Measurements from ENCODE around the gene LAMA2.

GRCh38 chr6:129446272-129447197 lies 563.6 kb downstream of the LAMA2 start:
- no peak for TF ChIP-seq CTCF (IDR thresholded peaks at IDR 0.05)
- no peak for TF ChIP-seq POLR2A (IDR thresholded peaks at IDR 0.05)
